ENCODE measurements around the gene SRSF7.

The SRSF7 gene

GRCh38 chr2:38700113-38700785 lies 50.9 kb downstream of the SRSF7 start:
- FAIRE-seq, result no peak

GRCh38 chr2:38698467-38699003 lies 52.6 kb downstream of the SRSF7 start:
- no peak for FAIRE-seq

- FAIRE-seq, result no peak
Measured at GRCh38 chr2:38697116-38697840, 53.9 kb downstream of the SRSF7 start.

Measured in endometrium (tissue), 2 donors.